NOMO-1 treated with dmso at 0.1 percent for 144 hours (cell line): ENCODE data around the gene MCTP2.

Experiments used
- DNase-seq: peaks from one replicate; lab custom pipeline; 2025; ENCODE audit not compliant: unreplicated experiment; lab: John Stamatoyannopoulos, UW

The MCTP2 gene

GRCh38 chr15:94352636-94353487 lies 121.5 kb downstream of the MCTP2 start:
- no peak for DNase-seq

GRCh38 chr15:94353488-94353820 lies 122.1 kb downstream of the MCTP2 start:
- no peak for DNase-seq

GRCh38 chr15:94354655-94355054 lies 123.3 kb downstream of the MCTP2 start:
- no peak for DNase-seq

- DNase-seq = no peak
Measured at GRCh38 chr15:94359716-94360115, 128.4 kb downstream of the MCTP2 start.

- no peak for DNase-seq
Measured at GRCh38 chr15:94360251-94360685, 128.9 kb downstream of the MCTP2 start.

GRCh38 chr15:94362385-94363092 lies 131.2 kb downstream of the MCTP2 start:
- DNase-seq = no peak

GRCh38 chr15:94363382-94363781 lies 132.0 kb downstream of the MCTP2 start:
- DNase-seq = no peak

- no peak for DNase-seq
Measured at GRCh38 chr15:94366781-94367180, 135.4 kb downstream of the MCTP2 start.

- DNase-seq = no peak
Measured at GRCh38 chr15:94367726-94368535, 136.6 kb downstream of the MCTP2 start.

- no peak for DNase-seq
Measured at GRCh38 chr15:94370206-94370935, 139.0 kb downstream of the MCTP2 start.

GRCh38 chr15:94370936-94371285 lies 139.6 kb downstream of the MCTP2 start:
- DNase-seq = peak; percentile 6

GRCh38 chr15:94372821-94373220 lies 141.5 kb downstream of the MCTP2 start:
- DNase-seq = no peak

GRCh38 chr15:94375997-94376396 lies 144.6 kb downstream of the MCTP2 start:
- no peak for DNase-seq

- no peak for DNase-seq
Measured at GRCh38 chr15:94379986-94380385, 148.6 kb downstream of the MCTP2 start.

GRCh38 chr15:94380798-94381197 lies 149.4 kb downstream of the MCTP2 start:
- no peak for DNase-seq

- no peak for DNase-seq
Measured at GRCh38 chr15:94381384-94381783, 150.0 kb downstream of the MCTP2 start.

GRCh38 chr15:94383041-94383440 lies 151.7 kb downstream of the MCTP2 start:
- peak; percentile 51 for DNase-seq

- DNase-seq = no peak
Measured at GRCh38 chr15:94383706-94384105, 152.3 kb downstream of the MCTP2 start.

- no peak for DNase-seq
Measured at GRCh38 chr15:94385441-94385840, 154.1 kb downstream of the MCTP2 start.

GRCh38 chr15:94386351-94386750 lies 155.0 kb downstream of the MCTP2 start:
- no peak for DNase-seq

- no peak for DNase-seq
Measured at GRCh38 chr15:94387442-94387841, 156.1 kb downstream of the MCTP2 start.
